Bronchial epithelial cell (primary cell): ENCODE results near the gene LMX1B. TPM values are rescaled to one million over a fixed set of nuclear protein-coding genes. Genes with fewer than 3 reads are reported as not detected.
"Not testable (repeated sequence)": the region's sequence is repeated elsewhere in the genome, so short reads cannot be mapped to it uniquely, and the experiment has no call there.

Experiments
- DNase-seq: peaks from one replicate; pipeline ENCODE4 v3.0.0-alpha.2; 2010; ENCODE audit warnings: low read depth
- FAIRE-seq: peaks from 2 replicates; lab custom pipeline; 2011; peaks lifted over from hg19 to GRCh38; lab: Jason Lieb, UNC
- H3K27me3 ChIP-seq: 2 replicates; pipeline ENCODE4 v1.5.1; 2011; ENCODE audit warnings: low read length; ENCODE audit not compliant: control insufficient read depth, insufficient read depth
- H3K36me3 ChIP-seq: 2 replicates; pipeline ENCODE4 v1.5.1; 2011; ENCODE audit warnings: low read length; ENCODE audit not compliant: control insufficient read depth, insufficient read depth
- H3K4me3 ChIP-seq: 2 replicates; pipeline ENCODE4 v1.5.1; 2011; ENCODE audit warnings: mild to moderate bottlenecking, low read depth, low read length, control low read depth
- total RNA-seq: library from RNA; depleted of rRNA; stranded (reverse); fragments of >200 nt; gene quantifications from 2 replicates; pipeline ENCODE4 v1.2.1, GENCODE V29; 2014
- TF ChIP-seq, protein P1 (sequence below): IDR thresholded peaks from 2 replicates; pipeline ENCODE4 v1.5.1; 2011; ENCODE audit warnings: mild to moderate bottlenecking, moderate library complexity, low read length, control low read depth, inconsistent platforms; ENCODE audit not compliant: insufficient read depth, severe bottlenecking

Gene LMX1B
- total RNA-seq, 1 donor from 2014 or later: not detected

DNA sequence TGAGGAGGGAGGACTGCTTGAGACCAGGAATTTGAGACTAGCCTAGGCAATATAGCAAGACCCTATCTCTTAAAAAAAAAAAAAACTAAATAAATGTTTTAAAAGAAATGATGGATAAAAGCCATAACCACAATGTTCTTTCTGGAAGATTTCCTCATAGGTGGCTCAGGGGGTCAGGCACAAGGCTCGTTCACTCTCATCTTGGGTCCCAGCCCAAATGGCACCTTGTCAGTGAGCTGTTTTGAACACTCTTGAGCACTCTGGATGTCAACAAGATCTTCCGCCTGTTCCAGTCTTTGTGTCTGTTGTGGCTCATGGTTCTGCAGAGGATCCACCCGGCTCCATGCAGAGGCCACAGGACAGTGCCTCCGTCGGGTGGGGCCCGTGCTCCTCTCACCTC lies 35.7 kb upstream of the LMX1B start:
- Histone ChIP-seq H3K4me3 (no peak overlapping the region), H3K36me3 (no peaks in the 10 kb centered on the region), H3K27me3 (peaks cover 13% of the 10 kb centered on the region)
- TF ChIP-seq, protein P1, sequence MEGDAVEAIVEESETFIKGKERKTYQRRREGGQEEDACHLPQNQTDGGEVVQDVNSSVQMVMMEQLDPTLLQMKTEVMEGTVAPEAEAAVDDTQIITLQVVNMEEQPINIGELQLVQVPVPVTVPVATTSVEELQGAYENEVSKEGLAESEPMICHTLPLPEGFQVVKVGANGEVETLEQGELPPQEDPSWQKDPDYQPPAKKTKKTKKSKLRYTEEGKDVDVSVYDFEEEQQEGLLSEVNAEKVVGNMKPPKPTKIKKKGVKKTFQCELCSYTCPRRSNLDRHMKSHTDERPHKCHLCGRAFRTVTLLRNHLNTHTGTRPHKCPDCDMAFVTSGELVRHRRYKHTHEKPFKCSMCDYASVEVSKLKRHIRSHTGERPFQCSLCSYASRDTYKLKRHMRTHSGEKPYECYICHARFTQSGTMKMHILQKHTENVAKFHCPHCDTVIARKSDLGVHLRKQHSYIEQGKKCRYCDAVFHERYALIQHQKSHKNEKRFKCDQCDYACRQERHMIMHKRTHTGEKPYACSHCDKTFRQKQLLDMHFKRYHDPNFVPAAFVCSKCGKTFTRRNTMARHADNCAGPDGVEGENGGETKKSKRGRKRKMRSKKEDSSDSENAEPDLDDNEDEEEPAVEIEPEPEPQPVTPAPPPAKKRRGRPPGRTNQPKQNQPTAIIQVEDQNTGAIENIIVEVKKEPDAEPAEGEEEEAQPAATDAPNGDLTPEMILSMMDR: no peak
- DNase-seq (no peak), FAIRE-seq (no peak)

DNA sequence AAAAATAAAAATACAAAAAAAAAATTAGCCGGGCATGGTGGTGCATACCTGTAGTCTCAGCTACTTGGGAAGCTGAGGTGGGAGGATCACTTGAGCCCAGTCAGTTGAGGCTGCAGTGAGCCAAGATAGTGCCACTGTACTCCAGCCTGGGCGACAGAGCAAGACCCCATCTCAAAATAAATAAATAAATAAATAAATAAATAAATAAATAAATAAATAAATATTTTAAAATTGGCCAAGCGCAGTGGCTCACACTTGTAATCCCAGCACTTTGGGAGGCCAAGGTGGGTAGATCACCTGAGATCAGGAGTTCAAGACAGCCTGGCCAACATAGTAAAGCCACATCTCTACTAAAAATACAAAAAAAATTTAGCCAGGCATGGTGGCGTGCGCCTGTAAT lies 33.4 kb upstream of the LMX1B start:
- not testable (repeated sequence) for H3K4me3 ChIP-seq, FAIRE-seq, H3K36me3 ChIP-seq, DNase-seq
- peaks cover 16% of the 10 kb centered on the region for H3K27me3 ChIP-seq

DNA sequence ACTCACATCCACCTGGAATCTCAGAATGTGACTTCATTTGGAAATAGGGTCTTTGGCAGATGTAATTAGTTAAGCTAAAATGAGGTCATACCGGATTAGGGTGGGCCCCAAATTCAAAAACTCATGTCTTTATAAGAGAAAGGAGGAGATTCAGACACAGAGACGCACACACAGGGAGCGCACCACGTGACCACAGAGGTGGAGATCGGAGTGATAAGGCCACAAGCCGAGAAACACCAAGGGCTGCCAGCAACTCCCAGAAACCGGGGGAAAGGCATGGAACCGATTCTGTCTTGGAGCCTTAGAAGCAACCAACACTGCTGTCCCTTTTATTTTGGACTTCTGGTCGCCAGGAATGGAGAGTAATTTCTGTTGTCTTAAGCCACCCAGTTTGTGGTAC lies 31.8 kb upstream of the LMX1B start:
- no peak for FAIRE-seq
- DNase-seq: no peak
- H3K27me3 ChIP-seq: peaks cover 20% of the 10 kb centered on the region
- H3K36me3 ChIP-seq: no peaks in the 10 kb centered on the region
- no peak overlapping the region for H3K4me3 ChIP-seq
- TF ChIP-seq, protein P1: no peak

DNA sequence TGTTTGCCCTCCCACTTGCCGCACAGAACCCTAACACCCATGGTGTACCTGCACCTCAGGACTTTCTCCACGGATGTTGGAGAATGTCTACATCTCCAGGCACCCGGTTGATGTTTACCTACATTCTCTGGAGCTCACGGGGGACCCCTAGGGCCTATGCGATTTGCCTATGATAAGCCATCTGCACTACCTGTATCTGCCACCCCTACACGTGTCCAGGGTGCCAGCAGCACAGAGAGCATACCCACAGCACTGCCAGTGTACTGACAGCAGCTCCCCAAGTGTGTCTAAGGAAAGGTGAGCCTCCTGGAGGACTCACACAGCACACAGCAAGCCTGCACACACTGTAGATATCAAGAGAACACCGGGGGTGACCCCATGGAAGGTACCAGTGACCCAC lies 31.3 kb upstream of the LMX1B start:
- H3K27me3 ChIP-seq: peaks cover 20% of the 10 kb centered on the region
- no peak for FAIRE-seq
- no peak for DNase-seq

DNA sequence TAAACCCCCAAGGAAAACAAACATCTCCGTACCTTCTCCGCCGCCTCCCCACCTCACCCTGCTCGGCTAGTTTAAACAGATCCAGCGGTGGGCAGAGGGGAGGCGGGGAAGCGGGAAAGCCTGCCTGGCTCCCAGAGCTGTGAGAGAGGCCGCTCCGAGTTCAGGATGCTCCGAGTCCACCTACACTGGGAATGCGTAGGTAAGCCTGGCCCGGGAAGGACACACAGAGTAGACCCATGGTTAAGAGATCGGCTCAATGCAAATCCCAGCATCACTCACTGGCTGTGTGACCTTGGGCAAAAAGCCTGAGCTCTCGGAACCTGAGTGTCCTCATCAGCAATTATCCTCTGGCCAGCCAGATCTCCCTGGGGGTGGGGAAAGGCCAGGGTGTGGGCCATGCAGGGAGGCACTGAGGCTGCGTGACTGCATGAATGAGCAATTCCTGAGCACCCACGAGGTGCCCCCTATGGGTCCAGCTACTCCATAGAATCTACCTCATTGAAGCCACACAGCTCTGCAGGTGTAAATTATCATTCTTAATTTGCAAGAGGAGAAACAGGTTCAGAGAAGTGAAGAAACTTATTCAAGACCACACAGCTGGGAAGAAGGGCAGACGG lies 30.5 kb upstream of the LMX1B start:
- DNase-seq (no peak), FAIRE-seq (no peak)
- Histone ChIP-seq H3K27me3 (peaks cover 20% of the 10 kb centered on the region), H3K4me3 (no peak overlapping the region), H3K36me3 (no peaks in the 10 kb centered on the region)
- TF ChIP-seq, protein P1: no peak

More for the DNA sequence above, 31.3 kb upstream of the LMX1B start:
- TF ChIP-seq, protein P1: no peak
- Histone ChIP-seq H3K36me3 (no peaks in the 10 kb centered on the region), H3K4me3 (no peak overlapping the region)

DNA sequence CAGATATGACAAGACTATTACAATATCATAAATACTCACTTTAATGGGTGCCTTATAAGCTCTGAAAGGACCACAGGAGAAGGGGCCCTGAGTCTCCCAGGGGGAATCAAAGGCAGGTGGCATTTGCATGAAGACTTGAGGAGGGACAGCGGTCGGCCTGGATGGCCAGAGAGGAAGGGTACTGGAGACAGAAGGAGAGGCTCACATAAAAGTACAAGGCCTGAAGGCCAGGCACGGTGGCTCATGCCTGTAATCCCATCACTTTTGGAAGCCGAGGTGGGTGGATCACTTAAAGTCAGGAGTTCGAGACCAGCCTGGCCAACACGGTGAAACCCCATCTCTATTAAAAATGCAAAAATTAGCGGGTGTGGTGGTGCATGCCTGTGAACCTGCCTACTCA lies 29.1 kb upstream of the LMX1B start:
- DNase-seq: no peak
- peaks cover 24% of the 10 kb centered on the region for H3K27me3 ChIP-seq
- H3K4me3 ChIP-seq: no peak overlapping the region
- FAIRE-seq: no peak
- H3K36me3 ChIP-seq: no peaks in the 10 kb centered on the region
- TF ChIP-seq, protein P1: no peak
